GM12878 (cell line): Measurements from ENCODE around the gene NODAL. TPM values are rescaled to one million over a fixed set of nuclear protein-coding genes. Genes with fewer than 3 reads are reported as not detected.

Experiments used
- ASH2L ChIP-seq: fragments of 300-600, 200-600 bp; sonication (generic); IDR thresholded peaks from 2 replicates; pipeline ENCODE4 v1.6.1; 2017; ENCODE audit warnings: low read depth, mild to moderate bottlenecking, borderline replicate concordance
- FOXK2 ChIP-seq: fragments of 450-650 bp; IDR thresholded peaks from 2 replicates; pipeline ENCODE4 v1.6.1; 2017; ENCODE audit warnings: mild to moderate bottlenecking, moderate library complexity
- HCFC1 ChIP-seq: fragments of 150-350 bp; IDR thresholded peaks from 2 replicates; pipeline ENCODE4 v1.6.1; 2014; ENCODE audit warnings: low read length
- JUNB ChIP-seq: IDR thresholded peaks from 2 replicates; pipeline ENCODE4 v1.6.1; 2016; ENCODE audit warnings: antibody characterized with exemption, mild to moderate bottlenecking
- KLF5 ChIP-seq: fragments of 450-650 bp; IDR thresholded peaks from 2 replicates; pipeline ENCODE4 v1.6.1; 2014; ENCODE audit warnings: mild to moderate bottlenecking; ENCODE audit not compliant: partially characterized antibody
- MXI1 ChIP-seq: fragments of 150-350 bp; IDR thresholded peaks from 2 replicates; pipeline ENCODE4 v1.6.1; 2011; ENCODE audit warnings: low read depth, mild to moderate bottlenecking, inconsistent platforms, low read length, improper control_type of control experiment
- STAT3 ChIP-seq: IDR thresholded peaks from 2 replicates; pipeline ENCODE4 v1.6.1; 2011; ENCODE audit warnings: low read depth, low read length, improper control_type of control experiment
- YBX1 ChIP-seq: fragments of 450-650 bp; IDR thresholded peaks from 2 replicates; pipeline ENCODE4 v1.6.1; 2016; ENCODE audit warnings: antibody characterized with exemption
- ZBTB4 ChIP-seq: fragments of 450-650 bp; formaldehyde crosslinking; IDR thresholded peaks from 2 replicates; pipeline ENCODE4 v1.4.0; 2022; ENCODE audit warnings: mild to moderate bottlenecking, moderate library complexity
- polyA plus RNA-seq, 11 experiments: library from polyadenylated mRNA; depleted of rRNA in 4 of 11; unstranded in 6 of 11; stranded (reverse) in 5 of 11; fragments of >200 nt; fragmentation: Nextera tagmentation in 4 of 11; fragmentation: Illumina TruSeq in 1 of 11; extraction: Ambion mirVana in 4 of 11; extraction: Trizol in 1 of 11; gene quantifications; 1 replicate in 1 of 11; 2 replicates in 10 of 11; pipeline versions ENCODE4 v1.2.1 to v1.2.3, GENCODE V29; 2011 to 2016; ENCODE audit warnings: inconsistent platforms in 2 of 11, missing spikeins in 2 of 11, low read depth in 1 of 11
- total RNA-seq, 4 experiments: library from RNA; depleted of rRNA in 3 of 4; stranded (reverse); fragments of >200 nt in 3 of 4; fragmentation: Illumina TruSeq in 1 of 4; extraction: Trizol in 1 of 4; gene quantifications; 2 replicates each; pipeline versions ENCODE4 v1.2.1 to v1.2.3, GENCODE V29; 2013 to 2021
- TF ChIP-seq, protein P1 (sequence below): fragments of 450-650 bp; IDR thresholded peaks from 2 replicates; pipeline ENCODE4 v1.6.1; 2017; ENCODE audit warnings: mild to moderate bottlenecking, moderate library complexity
- TF ChIP-seq, protein P2 (sequence below): fragments of 450-650 bp; IDR thresholded peaks from 2 replicates; pipeline ENCODE4 v1.6.1; 2017; ENCODE audit warnings: antibody characterized with exemption, mild to moderate bottlenecking, moderate library complexity
- TF ChIP-seq, protein P3 (sequence below): IDR thresholded peaks from 2 replicates; pipeline ENCODE4 v1.6.1; 2012; ENCODE audit warnings: improper control_type of control experiment, low read depth, low read length; ENCODE audit not compliant: insufficient replicate concordance

NODAL gene
- total and polyA plus RNA-seq, 10 of the 15 experiments (the other 5 are each of a cell fraction or from before 2014, with no cell fraction given): not detected

GRCh38 chr10:70477661-70478162, 36.2 kb upstream of the NODAL start (continued):
- TF ChIP-seq, protein P1, sequence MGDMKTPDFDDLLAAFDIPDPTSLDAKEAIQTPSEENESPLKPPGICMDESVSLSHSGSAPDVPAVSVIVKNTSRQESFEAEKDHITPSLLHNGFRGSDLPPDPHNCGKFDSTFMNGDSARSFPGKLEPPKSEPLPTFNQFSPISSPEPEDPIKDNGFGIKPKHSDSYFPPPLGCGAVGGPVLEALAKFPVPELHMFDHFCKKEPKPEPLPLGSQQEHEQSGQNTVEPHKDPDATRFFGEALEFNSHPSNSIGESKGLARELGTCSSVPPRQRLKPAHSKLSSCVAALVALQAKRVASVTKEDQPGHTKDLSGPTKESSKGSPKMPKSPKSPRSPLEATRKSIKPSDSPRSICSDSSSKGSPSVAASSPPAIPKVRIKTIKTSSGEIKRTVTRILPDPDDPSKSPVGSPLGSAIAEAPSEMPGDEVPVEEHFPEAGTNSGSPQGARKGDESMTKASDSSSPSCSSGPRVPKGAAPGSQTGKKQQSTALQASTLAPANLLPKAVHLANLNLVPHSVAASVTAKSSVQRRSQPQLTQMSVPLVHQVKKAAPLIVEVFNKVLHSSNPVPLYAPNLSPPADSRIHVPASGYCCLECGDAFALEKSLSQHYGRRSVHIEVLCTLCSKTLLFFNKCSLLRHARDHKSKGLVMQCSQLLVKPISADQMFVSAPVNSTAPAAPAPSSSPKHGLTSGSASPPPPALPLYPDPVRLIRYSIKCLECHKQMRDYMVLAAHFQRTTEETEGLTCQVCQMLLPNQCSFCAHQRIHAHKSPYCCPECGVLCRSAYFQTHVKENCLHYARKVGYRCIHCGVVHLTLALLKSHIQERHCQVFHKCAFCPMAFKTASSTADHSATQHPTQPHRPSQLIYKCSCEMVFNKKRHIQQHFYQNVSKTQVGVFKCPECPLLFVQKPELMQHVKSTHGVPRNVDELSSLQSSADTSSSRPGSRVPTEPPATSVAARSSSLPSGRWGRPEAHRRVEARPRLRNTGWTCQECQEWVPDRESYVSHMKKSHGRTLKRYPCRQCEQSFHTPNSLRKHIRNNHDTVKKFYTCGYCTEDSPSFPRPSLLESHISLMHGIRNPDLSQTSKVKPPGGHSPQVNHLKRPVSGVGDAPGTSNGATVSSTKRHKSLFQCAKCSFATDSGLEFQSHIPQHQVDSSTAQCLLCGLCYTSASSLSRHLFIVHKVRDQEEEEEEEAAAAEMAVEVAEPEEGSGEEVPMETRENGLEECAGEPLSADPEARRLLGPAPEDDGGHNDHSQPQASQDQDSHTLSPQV: no peak
- TF ChIP-seq ZBTB4 (no peak), FOXK2 (no peak), KLF5 (no peak), JUNB (peak; percentile 72), YBX1 (no peak), ASH2L (no peak), MXI1 (0 out of 2 replicates have a peak, but pooled peaks have one; percentile 27), STAT3 (no peak), HCFC1 (no peak)
- TF ChIP-seq, protein P2, sequence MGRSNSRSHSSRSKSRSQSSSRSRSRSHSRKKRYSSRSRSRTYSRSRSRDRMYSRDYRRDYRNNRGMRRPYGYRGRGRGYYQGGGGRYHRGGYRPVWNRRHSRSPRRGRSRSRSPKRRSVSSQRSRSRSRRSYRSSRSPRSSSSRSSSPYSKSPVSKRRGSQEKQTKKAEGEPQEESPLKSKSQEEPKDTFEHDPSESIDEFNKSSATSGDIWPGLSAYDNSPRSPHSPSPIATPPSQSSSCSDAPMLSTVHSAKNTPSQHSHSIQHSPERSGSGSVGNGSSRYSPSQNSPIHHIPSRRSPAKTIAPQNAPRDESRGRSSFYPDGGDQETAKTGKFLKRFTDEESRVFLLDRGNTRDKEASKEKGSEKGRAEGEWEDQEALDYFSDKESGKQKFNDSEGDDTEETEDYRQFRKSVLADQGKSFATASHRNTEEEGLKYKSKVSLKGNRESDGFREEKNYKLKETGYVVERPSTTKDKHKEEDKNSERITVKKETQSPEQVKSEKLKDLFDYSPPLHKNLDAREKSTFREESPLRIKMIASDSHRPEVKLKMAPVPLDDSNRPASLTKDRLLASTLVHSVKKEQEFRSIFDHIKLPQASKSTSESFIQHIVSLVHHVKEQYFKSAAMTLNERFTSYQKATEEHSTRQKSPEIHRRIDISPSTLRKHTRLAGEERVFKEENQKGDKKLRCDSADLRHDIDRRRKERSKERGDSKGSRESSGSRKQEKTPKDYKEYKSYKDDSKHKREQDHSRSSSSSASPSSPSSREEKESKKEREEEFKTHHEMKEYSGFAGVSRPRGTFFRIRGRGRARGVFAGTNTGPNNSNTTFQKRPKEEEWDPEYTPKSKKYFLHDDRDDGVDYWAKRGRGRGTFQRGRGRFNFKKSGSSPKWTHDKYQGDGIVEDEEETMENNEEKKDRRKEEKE: no peak
- TF ChIP-seq, protein P3, sequence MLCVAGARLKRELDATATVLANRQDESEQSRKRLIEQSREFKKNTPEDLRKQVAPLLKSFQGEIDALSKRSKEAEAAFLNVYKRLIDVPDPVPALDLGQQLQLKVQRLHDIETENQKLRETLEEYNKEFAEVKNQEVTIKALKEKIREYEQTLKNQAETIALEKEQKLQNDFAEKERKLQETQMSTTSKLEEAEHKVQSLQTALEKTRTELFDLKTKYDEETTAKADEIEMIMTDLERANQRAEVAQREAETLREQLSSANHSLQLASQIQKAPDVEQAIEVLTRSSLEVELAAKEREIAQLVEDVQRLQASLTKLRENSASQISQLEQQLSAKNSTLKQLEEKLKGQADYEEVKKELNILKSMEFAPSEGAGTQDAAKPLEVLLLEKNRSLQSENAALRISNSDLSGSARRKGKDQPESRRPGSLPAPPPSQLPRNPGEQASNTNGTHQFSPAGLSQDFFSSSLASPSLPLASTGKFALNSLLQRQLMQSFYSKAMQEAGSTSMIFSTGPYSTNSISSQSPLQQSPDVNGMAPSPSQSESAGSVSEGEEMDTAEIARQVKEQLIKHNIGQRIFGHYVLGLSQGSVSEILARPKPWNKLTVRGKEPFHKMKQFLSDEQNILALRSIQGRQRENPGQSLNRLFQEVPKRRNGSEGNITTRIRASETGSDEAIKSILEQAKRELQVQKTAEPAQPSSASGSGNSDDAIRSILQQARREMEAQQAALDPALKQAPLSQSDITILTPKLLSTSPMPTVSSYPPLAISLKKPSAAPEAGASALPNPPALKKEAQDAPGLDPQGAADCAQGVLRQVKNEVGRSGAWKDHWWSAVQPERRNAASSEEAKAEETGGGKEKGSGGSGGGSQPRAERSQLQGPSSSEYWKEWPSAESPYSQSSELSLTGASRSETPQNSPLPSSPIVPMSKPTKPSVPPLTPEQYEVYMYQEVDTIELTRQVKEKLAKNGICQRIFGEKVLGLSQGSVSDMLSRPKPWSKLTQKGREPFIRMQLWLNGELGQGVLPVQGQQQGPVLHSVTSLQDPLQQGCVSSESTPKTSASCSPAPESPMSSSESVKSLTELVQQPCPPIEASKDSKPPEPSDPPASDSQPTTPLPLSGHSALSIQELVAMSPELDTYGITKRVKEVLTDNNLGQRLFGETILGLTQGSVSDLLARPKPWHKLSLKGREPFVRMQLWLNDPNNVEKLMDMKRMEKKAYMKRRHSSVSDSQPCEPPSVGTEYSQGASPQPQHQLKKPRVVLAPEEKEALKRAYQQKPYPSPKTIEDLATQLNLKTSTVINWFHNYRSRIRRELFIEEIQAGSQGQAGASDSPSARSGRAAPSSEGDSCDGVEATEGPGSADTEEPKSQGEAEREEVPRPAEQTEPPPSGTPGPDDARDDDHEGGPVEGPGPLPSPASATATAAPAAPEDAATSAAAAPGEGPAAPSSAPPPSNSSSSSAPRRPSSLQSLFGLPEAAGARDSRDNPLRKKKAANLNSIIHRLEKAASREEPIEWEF: no peak
